K562 (cell line): Measurements from ENCODE around the gene POLD4. TPM values are rescaled to one million over a fixed set of nuclear protein-coding genes. Genes with fewer than 3 reads are reported as not detected.
A peak's percentile ranks its signal among the peaks of the same experiment; 100 is the strongest.

Experiments used
- CHCHD3 ChIP-seq: fragments of 250-450 bp; sonication (Bioruptor Pico); IDR thresholded peaks from 2 replicates; pipeline ENCODE4 v2.1.2; 2022; ENCODE audit warnings: mild to moderate bottlenecking
- CTBP1 ChIP-seq: fragments of 450-650 bp; IDR thresholded peaks from 2 replicates; pipeline ENCODE4 v1.6.1; 2016; ENCODE audit warnings: borderline replicate concordance
- DEAF1 ChIP-seq: fragments of 450-650 bp; formaldehyde crosslinking; IDR thresholded peaks from 2 replicates; pipeline ENCODE4 v1.4.0; 2020; ENCODE audit warnings: mild to moderate bottlenecking, moderate library complexity
- E2F1 ChIP-seq: sonication (generic); formaldehyde crosslinking; IDR thresholded peaks from 2 replicates; pipeline ENCODE4 v1.8.1; 2023; ENCODE audit warnings: mild to moderate bottlenecking, missing genetic modification reagents, moderate library complexity
- ELF4 ChIP-seq: fragments of 450-650 bp; formaldehyde crosslinking; IDR thresholded peaks from 2 replicates; pipeline ENCODE4 v1.4.0; 2022; ENCODE audit warnings: missing genetic modification characterization
- FOXA1 ChIP-seq: fragments of 450-650 bp; IDR thresholded peaks from 2 replicates; pipeline ENCODE4 v1.6.1; 2016; ENCODE audit warnings: mild to moderate bottlenecking, borderline replicate concordance
- FOXP4 ChIP-seq: sonication (generic); formaldehyde crosslinking; IDR thresholded peaks from 2 replicates; pipeline ENCODE4 v1.8.0; 2022; ENCODE audit warnings: mild to moderate bottlenecking, missing genetic modification reagents, borderline replicate concordance
- GTF2E2 ChIP-seq: fragments of 200-800 bp; sonication (Bioruptor generic); IDR thresholded peaks from 2 replicates; pipeline ENCODE4 v1.6.1; 2016; ENCODE audit warnings: missing genetic modification characterization, missing compliant biosample characterization
- NFIX ChIP-seq: fragments of 250-450 bp; sonication (Bioruptor Pico); IDR thresholded peaks from 2 replicates; pipeline ENCODE4 v1.4.0; 2020; ENCODE audit warnings: low read depth, mild to moderate bottlenecking, moderate library complexity
- SMARCA5 ChIP-seq: fragments of 450-650 bp; IDR thresholded peaks from 2 replicates; pipeline ENCODE4 v1.6.1; 2016
- SPI1 ChIP-seq: IDR thresholded peaks from 2 replicates; pipeline ENCODE4 v1.6.1; 2011; ENCODE audit warnings: low read depth, low read length, control low read depth, borderline replicate concordance
- SRF ChIP-seq, 2 experiments: fragments of 250-450, 450-650 bp in 1 of 2; sonication (Bioruptor Pico) in 1 of 2; sonication (generic) in 1 of 2; formaldehyde crosslinking; IDR thresholded peaks; 2 replicates each; pipeline versions ENCODE4 v1.5.0 to v1.5.1; 2020 to 2022; ENCODE audit warnings: mild to moderate bottlenecking in 1 of 2, missing genetic modification reagents in 1 of 2
- STAT6 ChIP-seq: sonication (generic); formaldehyde crosslinking; IDR thresholded peaks from 2 replicates; pipeline ENCODE4 v1.8.1; 2023; ENCODE audit warnings: mild to moderate bottlenecking, missing genetic modification reagents
- TOE1 ChIP-seq, 2 experiments: fragments of 450-650 bp in 1 of 2; sonication (generic) in 1 of 2; formaldehyde crosslinking in 1 of 2; IDR thresholded peaks; 2 replicates each; pipeline versions ENCODE4 v1.7.1 to v1.8.0; 2016 to 2022; ENCODE audit warnings: borderline replicate concordance in 2 of 2, mild to moderate bottlenecking in 2 of 2, antibody characterized with exemption in 1 of 2, inconsistent platforms in 1 of 2, low read depth in 1 of 2, missing genetic modification reagents in 1 of 2, moderate library complexity in 1 of 2
- ZKSCAN3 ChIP-seq: fragments of 250-450 bp; sonication (Bioruptor Pico); IDR thresholded peaks from 2 replicates; pipeline ENCODE4 v1.4.0; 2020
- ZNF395 ChIP-seq: fragments of 200-800 bp; sonication (Bioruptor generic); IDR thresholded peaks from 2 replicates; pipeline ENCODE4 v1.6.1; 2017; ENCODE audit warnings: missing genetic modification characterization, missing compliant biosample characterization
- ZNF695 ChIP-seq: fragments of 450-650 bp; formaldehyde crosslinking; IDR thresholded peaks from 2 replicates; pipeline ENCODE4 v1.4.0; 2020; ENCODE audit warnings: mild to moderate bottlenecking, moderate library complexity
- polyA plus RNA-seq, 8 experiments: library from polyadenylated mRNA; depleted of rRNA in 4 of 8; stranded (reverse) in 5 of 8; unstranded in 3 of 8; fragments of >200 nt; fragmentation: Nextera tagmentation in 2 of 8; fragmentation: Illumina TruSeq in 1 of 8; extraction: Ambion mirVana in 2 of 8; extraction: Trizol in 1 of 8; gene quantifications; 2 replicates each; pipeline versions ENCODE4 v1.2.1 to v1.2.3, GENCODE V29; 2011 to 2014; ENCODE audit warnings: inconsistent platforms in 1 of 8, missing spikeins in 1 of 8
- total RNA-seq, 7 experiments: library from RNA; depleted of rRNA in 6 of 7; stranded (reverse); fragments of >200 nt in 6 of 7; fragmentation: Illumina TruSeq in 2 of 7; extraction: Trizol in 2 of 7; gene quantifications; 2 replicates each; pipeline versions ENCODE4 v1.2.1 to v1.2.3, GENCODE V29; 2011 to 2021; ENCODE audit warnings: low replicate concordance in 1 of 7

The POLD4 gene
- total and polyA plus RNA-seq, 9 of the 15 experiments (the other 6 are each of a cell fraction or from before 2014, with no cell fraction given) = 5.8 to 64.5 (median 18.3) TPM

- 0 out of 4 replicates have a peak, but pooled peaks of 1 of the 2 experiments have one; percentile 19 for TF ChIP-seq SRF (CRISPR knock-in tag; IDR thresholded peaks at IDR 0.05)
- TF ChIP-seq FOXA1 = no peak
- no peak for TF ChIP-seq NFIX (CRISPR knock-in tag)
- no peak for TF ChIP-seq FOXP4 (CRISPR knock-in tag)
- TF ChIP-seq DEAF1 (CRISPR knock-in tag) = peak; percentile 95
- TF ChIP-seq STAT6 (CRISPR knock-in tag) = no peak
- TF ChIP-seq E2F1 (CRISPR knock-in tag) = no peak
- 0 out of 2 replicates have a peak, but pooled peaks have one; percentile 2 for TF ChIP-seq SPI1
- TF ChIP-seq CTBP1 = peak; percentile 61
- TF ChIP-seq ZNF395 (CRISPR knock-in tag) = 0 out of 2 replicates have a peak, but pooled peaks have one; percentile 17
- TF ChIP-seq GTF2E2 (tag) = no peak
- TF ChIP-seq SMARCA5 = peak; percentile 11; the same call in 1 of the 2 replicates
- TF ChIP-seq CHCHD3 (CRISPR knock-in tag) = no peak
- no peak for TF ChIP-seq ZKSCAN3 (CRISPR knock-in tag)
- TF ChIP-seq ZNF695 (CRISPR knock-in tag) = no peak
- no peak; the same call in 1 of the 2 replicates for TF ChIP-seq TOE1 (IDR thresholded peaks at IDR 0.05; ENCODE audit: borderline replicate concordance)
- TF ChIP-seq TOE1 (CRISPR knock-in tag; IDR thresholded peaks at IDR 0.05; ENCODE audit: borderline replicate concordance, low read depth) = no peak
- TF ChIP-seq ELF4 (CRISPR knock-in tag) = peak; percentile 28; the same call in 1 of the 2 replicates
These were observed 3.7 kb upstream of the POLD4 start (continued) for GRCh38 chr11:67356864-67357561.
